Testis (tissue), 3 donors: ENCODE results near the gene KIDINS220. TPM values are rescaled to one million over a fixed set of nuclear protein-coding genes. Genes with fewer than 3 reads are reported as not detected.

Experiments used
- DNase-seq: peaks from one replicate; pipeline ENCODE4 v3.0.0-alpha.2; 2019
- H3K27ac ChIP-seq, 2 donors: fragments of 200-600 bp; sonication (generic); one replicate each; pipeline ENCODE4 v1.5.1; 2019
- H3K27me3 ChIP-seq: fragments of 200-600 bp; sonication (generic); one replicate; pipeline ENCODE4 v1.5.1; 2019
- H3K36me3 ChIP-seq: fragments of 200-600 bp; sonication (generic); one replicate; pipeline ENCODE4 v1.5.1; 2017; ENCODE audit warnings: low read depth; ENCODE audit errors: missing control alignments
- H3K4me1 ChIP-seq: fragments of 200-600 bp; sonication (generic); one replicate; pipeline ENCODE4 v1.5.1; 2019
- H3K4me3 ChIP-seq, 2 donors: fragments of 200-600 bp; sonication (generic); one replicate each; pipeline ENCODE4 v1.5.1; 2017 to 2019
- H3K9me3 ChIP-seq: fragments of 200-600 bp; sonication (generic); one replicate; pipeline ENCODE4 v1.5.1; 2017
- CTCF ChIP-seq, 3 experiments: fragments of 450-650 bp in 2 of 3; fragments of 200-600 bp in 1 of 3; sonication (generic) in 1 of 3; IDR thresholded peaks; one replicate each; pipeline ENCODE4 v1.5.1; 2016 to 2019; ENCODE audit warnings: antibody characterized with exemption in 3 of 3, mild to moderate bottlenecking in 2 of 3, moderate library complexity in 1 of 3
- POLR2A ChIP-seq: fragments of 450-650 bp; IDR thresholded peaks from one replicate; pipeline ENCODE4 v1.6.1; 2017; ENCODE audit warnings: antibody characterized with exemption, mild to moderate bottlenecking, moderate library complexity
- WGBS, 2 donors: methylation state at CpG; one replicate each; pipeline ENCODE4 v1.1.5; 2018; 5-methylcytosine and 5-hydroxymethylcytosine counted together
- intact Hi-C: fragments of 100-400 bp; cut with DNase I; formaldehyde crosslinking; loops from one replicate; pipeline ENCODE4 v1.15.1; 2023; ENCODE audit warnings: low total_unique reads
- polyA plus RNA-seq: library from polyadenylated mRNA; stranded (reverse); fragments of 350-450 nt; fragmentation: Illumina TruSeq; extraction: RNeasy Lipid Tissue Mini Kit (QIAGEN cat#74804); gene quantifications from one replicate; pipeline ENCODE4 v1.2.3, GENCODE V29; 2014; ENCODE audit warnings: low read depth, low replicate concordance; ENCODE audit not compliant: insufficient read depth
- total RNA-seq, 2 donors: library from RNA; depleted of rRNA; stranded (reverse); fragments of >200 nt; gene quantifications; one replicate each; pipeline ENCODE4 v1.2.3, GENCODE V29; 2016

KIDINS220 gene
- total and polyA plus RNA-seq, 3 donors from 2014 or later: 25.5 to 75.7 (median 68.6) TPM

DNA sequence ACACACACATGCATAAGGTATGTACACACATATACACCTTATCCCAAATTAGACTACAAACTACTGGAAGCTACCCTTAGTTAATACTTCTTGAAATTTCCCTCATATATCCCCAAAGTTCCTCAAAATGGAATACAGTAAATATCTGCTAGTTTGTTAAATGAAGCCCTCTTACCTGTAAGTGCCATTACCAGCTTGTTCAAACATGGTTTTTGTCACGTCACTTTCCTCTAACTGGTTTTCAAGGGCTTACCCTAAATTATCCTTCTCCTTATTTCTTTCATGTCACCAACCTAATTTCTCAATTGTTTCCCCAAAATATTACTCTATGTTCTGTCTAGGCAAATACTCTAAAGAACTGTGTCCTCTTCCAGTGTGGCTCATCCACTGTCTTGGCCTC, 24.4 kb upstream of the KIDINS220 start:
- no peak for DNase-seq
- Histone ChIP-seq H3K4me1 (no peaks in the 10 kb centered on the region), H3K27me3 (no peaks in the 10 kb centered on the region)

GRCh38 chr2:8860239-8860638, 22.8 kb upstream of the KIDINS220 start:
- H3K4me3 ChIP-seq: no peak overlapping the region
- H3K4me1 ChIP-seq: no peaks in the 10 kb centered on the region
- TF ChIP-seq POLR2A: no peak
- no peak for TF ChIP-seq CTCF (IDR thresholded peaks at IDR 0.05)
- intact Hi-C loops: no loop called here
- no peak for DNase-seq
- H3K9me3 ChIP-seq: no peaks in the 10 kb centered on the region
- H3K36me3 ChIP-seq: no peaks in the 10 kb centered on the region
- WGBS, 2 donors: 59 to 73% methylated on average over 2 of the region's 2 CpGs
- H3K27ac ChIP-seq: no peak overlapping the region
- H3K27me3 ChIP-seq: no peaks in the 10 kb centered on the region

More for the DNA sequence above, 24.4 kb upstream of the KIDINS220 start:
- TF ChIP-seq POLR2A (no peak), CTCF (IDR thresholded peaks at IDR 0.05) (no peak)
- H3K4me3 ChIP-seq: no peak overlapping the region
- H3K9me3 ChIP-seq: no peaks in the 10 kb centered on the region
- H3K36me3 ChIP-seq: no peaks in the 10 kb centered on the region
- no peak overlapping the region for H3K27ac ChIP-seq
- WGBS, 2 donors: 44 to 96% methylated on average over 1 of the region's 1 CpG
- intact Hi-C loops: no loop called here

DNA sequence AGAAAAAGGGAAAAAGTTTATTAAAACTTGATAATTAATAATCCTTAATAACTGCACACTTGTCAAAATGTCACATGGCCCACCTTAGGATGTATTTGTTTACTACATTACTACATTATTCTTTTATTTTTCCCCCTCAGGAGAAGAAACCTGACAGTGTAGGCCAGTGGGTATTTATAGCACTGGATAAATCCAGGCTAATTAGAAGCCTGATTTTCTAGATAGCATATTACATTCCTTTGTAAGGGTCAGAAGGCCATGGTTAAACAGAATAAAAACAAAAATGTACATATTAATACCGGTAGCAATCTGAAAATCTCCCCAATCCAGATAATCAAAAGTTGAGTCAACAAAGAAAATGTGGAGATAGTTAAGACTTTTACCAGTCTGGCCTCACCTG, 21.5 kb upstream of the KIDINS220 start:
- H3K27ac ChIP-seq: no peak overlapping the region
- no peaks in the 10 kb centered on the region for H3K4me1 ChIP-seq
- 59 to 70% methylated on average over 1 of the region's 1 CpG for WGBS, 2 donors
- no peak for DNase-seq
- no peak overlapping the region for H3K4me3 ChIP-seq
- intact Hi-C loops: no loop called here
- H3K27me3 ChIP-seq: no peaks in the 10 kb centered on the region
- no peaks in the 10 kb centered on the region for H3K9me3 ChIP-seq
- TF ChIP-seq CTCF (IDR thresholded peaks at IDR 0.05): no peak
- no peak for TF ChIP-seq POLR2A
- H3K36me3 ChIP-seq: no peaks in the 10 kb centered on the region

DNA sequence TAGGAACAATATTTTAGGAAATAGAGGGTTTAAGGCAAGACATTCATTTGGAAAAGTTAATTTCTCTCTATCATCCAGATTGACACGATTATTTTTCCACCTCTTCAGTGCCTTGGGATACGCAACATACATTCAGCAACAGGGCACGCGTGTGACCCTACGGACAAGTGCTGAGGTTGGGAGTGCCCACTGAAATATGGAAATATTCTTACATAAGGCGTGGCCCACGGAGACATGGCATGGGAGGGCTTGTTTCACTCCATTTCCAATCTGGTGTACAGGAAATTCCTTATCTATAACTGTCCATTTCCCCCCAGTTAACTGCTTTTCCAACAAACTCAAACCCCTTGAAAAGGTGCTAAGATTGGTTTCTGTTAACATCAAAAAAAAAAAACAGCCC, 20.9 kb upstream of the KIDINS220 start:
- Histone ChIP-seq H3K27me3 (no peaks in the 10 kb centered on the region), H3K27ac (no peak overlapping the region), H3K36me3 (no peaks in the 10 kb centered on the region), H3K9me3 (no peaks in the 10 kb centered on the region), H3K4me1 (no peaks in the 10 kb centered on the region), H3K4me3 (no peak overlapping the region)
- TF ChIP-seq POLR2A (no peak), CTCF (IDR thresholded peaks at IDR 0.05) (no peak)
- intact Hi-C loops: no loop called here
- WGBS, 2 donors: 92 to 96% methylated on average over 7 of the region's 7 CpGs
- no peak for DNase-seq

GRCh38 chr2:8857709-8858108, 20.3 kb upstream of the KIDINS220 start:
- no peak overlapping the region for H3K27ac ChIP-seq
- H3K27me3 ChIP-seq: no peaks in the 10 kb centered on the region
- H3K9me3 ChIP-seq: no peaks in the 10 kb centered on the region
- TF ChIP-seq CTCF (IDR thresholded peaks at IDR 0.05) (no peak), POLR2A (no peak)
- DNase-seq: no peak
- no peak overlapping the region for H3K4me3 ChIP-seq
- WGBS, 2 donors: 92 to 96% methylated on average over 11 of the region's 11 CpGs
- H3K36me3 ChIP-seq: no peaks in the 10 kb centered on the region
- H3K4me1 ChIP-seq: no peaks in the 10 kb centered on the region
- intact Hi-C loops: no loop called here
